ENCODE results near the gene NOXA1. TPM values are rescaled to one million over a fixed set of nuclear protein-coding genes. Genes with fewer than 3 reads are reported as not detected.
"Not testable (repeated sequence)": the region's sequence is repeated elsewhere in the genome, so short reads cannot be mapped to it uniquely, and the experiment has no call there.

The NOXA1 gene
- total RNA-seq, 1 donor, result not detected

GRCh38 chr9:137408651-137409405 lies 14.4 kb upstream of the NOXA1 start:
- TF ChIP-seq CTCF (IDR thresholded peaks at IDR 0.05; ENCODE audit: insufficient read depth, low read depth, low read length), result no peak
- DNase-seq (ENCODE audit: low read depth), result no peak
- H3K4me3 ChIP-seq (ENCODE audit: low read depth, low read length), result no peak overlapping the region

DNA sequence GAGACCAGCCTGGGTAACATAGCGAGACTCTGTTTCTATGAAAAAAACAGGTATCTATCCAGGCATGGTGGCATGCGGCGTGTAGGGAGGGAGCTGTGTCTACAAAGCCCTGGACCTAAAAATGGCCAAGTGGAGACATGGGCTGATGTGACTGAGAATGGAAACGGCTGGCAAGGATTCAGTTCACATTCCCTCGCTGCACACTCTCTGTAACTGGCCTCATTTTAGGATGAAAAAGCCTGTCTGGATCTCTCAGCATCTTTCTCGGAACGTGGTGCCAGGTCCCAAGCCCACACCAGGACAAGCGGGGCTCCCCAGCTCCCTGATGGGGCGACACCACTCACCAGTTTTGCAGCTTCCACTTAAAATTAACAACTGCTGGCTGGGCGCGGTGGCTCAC lies 13.7 kb upstream of the NOXA1 start:
- TF ChIP-seq CTCF (IDR thresholded peaks at IDR 0.05; ENCODE audit: insufficient read depth, low read depth, low read length), result no peak
- DNase-seq (ENCODE audit: low read depth), result no peak
- no peak overlapping the region for H3K4me3 ChIP-seq (ENCODE audit: low read depth, low read length)

DNA sequence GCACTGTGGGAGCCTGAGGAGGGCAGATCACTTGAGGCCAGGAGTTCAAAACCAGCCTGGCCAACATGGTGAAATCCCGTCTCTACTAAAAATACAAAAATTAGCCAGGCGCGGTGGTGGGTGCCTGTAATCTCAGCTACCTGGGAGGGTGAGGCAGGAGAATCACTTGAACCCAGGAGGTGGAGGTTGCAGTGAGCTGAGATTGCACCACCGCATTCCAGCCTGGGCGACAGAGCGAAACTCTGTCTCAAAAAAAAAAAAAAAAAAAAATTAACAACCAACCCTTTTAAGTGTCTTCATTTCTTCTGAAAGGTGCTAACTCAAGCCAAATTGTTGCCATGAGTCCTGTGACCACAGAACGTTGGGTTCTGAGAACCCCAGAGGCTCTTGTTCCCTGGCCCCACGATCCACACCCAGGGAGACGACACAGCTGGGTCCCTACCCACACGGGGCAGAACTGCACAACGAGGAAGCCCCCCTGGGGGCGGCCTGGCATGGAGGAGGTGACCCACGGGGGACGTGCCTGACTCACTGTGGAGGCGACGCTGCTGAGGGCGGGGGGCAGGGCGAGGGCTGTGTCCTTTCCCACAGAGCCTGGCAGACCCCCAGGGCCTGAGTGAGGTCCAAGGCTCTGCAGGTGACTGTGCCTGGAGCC lies 12.8 kb upstream of the NOXA1 start:
- DNase-seq (ENCODE audit: low read depth), result not testable (repeated sequence)

GRCh38 chr9:137410891-137411249 lies 12.3 kb upstream of the NOXA1 start:
- no peak overlapping the region for H3K4me3 ChIP-seq (ENCODE audit: low read depth, low read length)
- no peak for DNase-seq (ENCODE audit: low read depth)
- no peak for TF ChIP-seq CTCF (IDR thresholded peaks at IDR 0.05; ENCODE audit: insufficient read depth, low read depth, low read length)

More for the DNA sequence above, 12.8 kb upstream of the NOXA1 start:
- not testable (repeated sequence) for H3K4me3 ChIP-seq (ENCODE audit: low read depth, low read length)

GRCh38 chr9:137411260-137411644 lies 11.9 kb upstream of the NOXA1 start:
- DNase-seq (ENCODE audit: low read depth), result no peak
- H3K4me3 ChIP-seq (ENCODE audit: low read depth, low read length), result no peak overlapping the region
- TF ChIP-seq CTCF (IDR thresholded peaks at IDR 0.05; ENCODE audit: insufficient read depth, low read depth, low read length), result no peak

DNA sequence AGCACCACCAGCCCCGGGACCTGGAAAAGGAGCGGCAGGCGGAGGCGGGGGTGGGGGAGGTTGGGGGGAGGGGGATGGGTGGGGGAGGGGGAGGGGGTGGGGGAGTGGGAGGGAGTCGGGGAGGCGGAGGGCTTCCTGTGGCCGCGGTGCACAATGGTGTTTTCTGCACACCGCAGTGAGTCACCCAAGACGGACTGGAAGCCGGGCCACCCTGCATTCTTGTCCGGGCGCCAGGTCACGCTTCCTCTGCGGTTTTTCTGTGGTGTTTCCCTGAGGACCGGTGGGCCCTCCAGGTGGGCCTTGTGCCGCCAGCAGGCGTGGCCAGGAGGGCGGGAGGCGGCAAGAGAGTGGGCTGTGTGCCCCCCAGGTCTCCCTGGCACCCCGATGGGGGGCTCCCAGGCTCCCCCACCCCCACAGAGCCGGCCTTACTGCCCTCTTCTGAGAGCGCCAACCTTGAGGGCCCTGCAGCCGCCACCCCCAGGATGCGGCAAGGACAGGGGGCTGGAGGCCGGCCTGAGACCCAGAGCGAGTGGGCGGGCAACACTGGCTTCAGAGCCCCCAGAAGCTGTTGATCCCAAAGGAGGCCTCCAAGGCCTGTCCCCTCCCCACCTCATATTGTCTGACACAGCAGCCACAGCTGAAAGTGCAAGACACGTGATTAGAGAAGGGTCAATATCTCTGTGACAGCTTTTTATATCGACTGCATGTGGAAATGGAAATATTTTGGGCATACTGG lies 11.4 kb upstream of the NOXA1 start:
- H3K4me3 ChIP-seq (ENCODE audit: low read depth, low read length), result no peak overlapping the region
- TF ChIP-seq CTCF (IDR thresholded peaks at IDR 0.05; ENCODE audit: insufficient read depth, low read depth, low read length), result no peak
- DNase-seq (ENCODE audit: low read depth), result peak; percentile 90

GRCh38 chr9:137412431-137412830 lies 10.8 kb upstream of the NOXA1 start:
- no peak overlapping the region for H3K4me3 ChIP-seq (ENCODE audit: low read depth, low read length)
- TF ChIP-seq CTCF (IDR thresholded peaks at IDR 0.05; ENCODE audit: insufficient read depth, low read depth, low read length), result no peak
- no peak for DNase-seq (ENCODE audit: low read depth)

All from fibroblast of villous mesenchyme (primary cell).